ENCODE data around the gene HAVCR2. TPM values are rescaled to one million over a fixed set of nuclear protein-coding genes. Genes with fewer than 3 reads are reported as not detected.

Gene HAVCR2
- 0.11 and 1.5 TPM in 2 replicates for total RNA-seq

DNA sequence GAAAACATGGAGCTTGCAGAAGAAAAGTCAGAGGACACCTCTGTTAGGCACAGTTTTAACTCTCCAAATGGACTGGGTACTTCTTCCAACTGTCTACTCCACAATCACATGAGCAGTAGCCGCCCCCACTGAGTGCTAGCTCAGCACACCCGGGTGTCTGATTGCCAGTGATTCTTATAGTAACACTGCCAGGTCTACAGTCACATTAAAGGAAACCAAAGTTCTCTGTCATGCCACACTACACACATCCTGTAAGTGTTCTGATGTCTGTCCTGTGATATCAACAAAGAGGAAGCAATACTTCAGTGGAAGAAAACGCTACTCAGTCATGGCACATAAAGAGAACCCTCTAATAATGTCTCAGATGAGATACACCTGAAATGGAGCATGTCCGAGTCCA is at the start of gene HAVCR2:
Gene HAVCR2, minus strand, starts transcription at position 69 of the 400 bp plus-strand sequence. Its CDS starts 61 bp downstream, at position 8.

DNA sequence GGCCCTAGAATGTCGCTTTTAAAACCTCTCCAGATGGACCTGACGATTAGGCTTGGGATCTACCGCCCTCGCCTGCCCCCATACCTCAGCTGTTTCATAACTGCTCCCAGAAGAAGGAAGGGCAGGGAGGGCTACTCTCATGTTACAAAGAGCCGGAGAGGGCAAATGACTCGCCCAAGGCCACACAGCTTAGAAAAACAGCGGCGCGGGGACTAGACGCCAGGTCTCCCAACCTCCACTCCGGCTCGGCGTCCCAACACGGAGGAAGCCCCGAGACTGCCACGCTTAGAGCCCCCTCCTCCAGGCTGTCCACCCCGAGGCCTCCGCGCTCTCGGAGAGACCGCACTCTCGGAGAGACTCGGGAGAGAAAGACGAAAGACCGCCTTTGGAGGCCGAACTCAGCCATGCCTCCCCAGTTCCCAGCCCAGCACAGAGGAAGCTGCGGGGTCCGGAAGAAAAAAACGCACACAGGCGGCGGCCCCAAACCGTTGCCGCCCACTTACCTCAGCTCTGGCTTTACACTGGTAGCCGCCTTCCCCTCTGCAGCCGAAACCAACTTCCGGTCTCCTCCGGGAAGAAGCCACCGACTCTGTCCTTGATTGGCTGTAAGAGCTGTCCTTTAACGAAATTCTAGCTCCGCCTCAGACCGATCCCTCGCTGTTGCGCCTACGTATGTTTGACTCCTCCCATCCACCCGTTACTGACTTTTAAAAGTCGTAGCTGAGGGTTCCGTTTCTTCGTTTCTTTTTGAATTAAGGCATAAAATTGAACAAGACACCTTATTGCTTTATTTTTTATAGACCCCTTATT is 33.7 kb upstream of the HAVCR2 start, which contains the start of gene MED7:
Gene MED7, minus strand, starts transcription at position 549 of the 810 bp plus-strand sequence. CDS start 3,434 bp downstream, outside the sequence.

DNA sequence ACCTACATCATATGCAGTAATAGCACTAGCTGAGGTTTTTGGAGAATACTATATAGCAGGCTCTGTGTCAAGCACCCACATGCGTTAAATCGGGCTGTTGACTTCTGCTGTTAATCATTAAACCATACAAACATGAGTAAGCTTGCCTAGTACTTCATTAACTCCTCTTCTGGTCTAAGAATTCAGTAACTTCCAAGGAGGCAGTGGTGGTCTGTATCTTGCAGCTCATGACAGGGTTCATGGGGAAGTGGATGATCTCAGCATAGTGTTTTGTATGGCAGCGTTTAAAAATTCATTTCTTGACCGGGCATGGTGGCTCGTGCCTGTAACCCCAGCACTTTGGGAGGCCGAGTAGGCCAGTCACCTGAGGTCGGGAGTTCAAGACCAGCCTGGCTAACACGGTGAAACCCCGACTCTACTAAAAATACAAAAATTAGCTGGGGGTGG is 49.7 kb downstream of the HAVCR2 start, which contains the start of gene HAVCR1:
Gene HAVCR1, minus strand, starts transcription at position 24 of the 447 bp plus-strand sequence. CDS start 1,173 bp downstream, outside the sequence.

Other genes starting within 250 kb of the HAVCR2 start
- not detected in 2 replicates for gene TIMD4, start 145.8 kb downstream of the HAVCR2 start, total RNA-seq
- not detected in 2 replicates for gene HAVCR1, start 49.9 kb downstream of the HAVCR2 start, total RNA-seq
- 8.1 and 9.2 TPM in 2 replicates for gene MED7, start 33.8 kb upstream of the HAVCR2 start, total RNA-seq
- not detected in 2 replicates for gene GARIN3, start 57.2 kb upstream of the HAVCR2 start, total RNA-seq
- gene ITK, start 71.8 kb upstream of the HAVCR2 start, total RNA-seq: not detected in 2 replicates
- gene CYFIP2, start 157.1 kb upstream of the HAVCR2 start, total RNA-seq: 2.4 and 5.7 TPM in 2 replicates